Activated naive CD4-positive, alpha-beta T cell treated with anti-CD3 and anti-CD28 coated beads, Interleukin-2, amount 50 U/mL, for 24 hours (primary cell): ENCODE results near the gene UQCC3.
"Not testable (repeated sequence)": the region's sequence is repeated elsewhere in the genome, so short reads cannot be mapped to it uniquely, and the experiment has no call there.

Source experiments
- H3K27ac Mint-ChIP-seq: one replicate; pipeline ENCODE4 v1.8.0; 2021; ENCODE audit warnings: mild to moderate bottlenecking, mixed read lengths
- H3K27me3 Mint-ChIP-seq: one replicate; pipeline ENCODE4 v1.8.0; 2021; ENCODE audit warnings: mixed read lengths
- H3K36me3 Mint-ChIP-seq: one replicate; pipeline ENCODE4 v1.8.0; 2021; ENCODE audit warnings: mixed read lengths
- H3K4me1 Mint-ChIP-seq: one replicate; pipeline ENCODE4 v1.8.0; 2021; ENCODE audit warnings: mixed read lengths
- H3K4me3 Mint-ChIP-seq: one replicate; pipeline ENCODE4 v1.8.0; 2021; ENCODE audit warnings: mild to moderate bottlenecking, mixed read lengths
- H3K9me3 Mint-ChIP-seq: one replicate; pipeline ENCODE4 v1.8.0; 2021; ENCODE audit warnings: mixed read lengths

The UQCC3 gene

DNA sequence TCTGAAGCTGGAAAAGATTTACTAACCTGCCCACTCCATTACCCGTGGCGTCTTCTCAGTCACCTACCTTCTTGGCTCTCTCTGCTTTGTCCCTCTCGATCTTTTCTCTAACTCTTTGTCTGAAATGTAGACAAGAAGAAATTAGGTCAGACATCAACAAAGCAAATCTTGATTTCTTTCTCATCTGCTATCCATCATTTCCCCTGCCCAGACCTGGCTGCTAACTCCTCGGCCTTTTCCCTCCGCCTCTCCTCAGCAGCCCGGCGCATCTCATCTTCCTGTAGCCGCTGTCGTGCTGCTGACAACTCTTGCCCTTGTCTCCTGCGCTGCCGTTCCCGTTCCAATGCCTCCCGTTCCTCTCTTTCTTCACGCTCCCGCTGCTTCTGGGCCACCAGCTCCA, 6.2 kb downstream of the UQCC3 start:
- Mint-ChIP-seq H3K4me3 (peak overlapping the region; percentile 90), H3K27ac (peak overlapping the region; percentile 48), H3K9me3 (no peaks in the 10 kb centered on the region), H3K36me3 (peaks cover 8% of the 10 kb centered on the region), H3K27me3 (no peaks in the 10 kb centered on the region), H3K4me1 (peaks cover 32% of the 10 kb centered on the region)

DNA sequence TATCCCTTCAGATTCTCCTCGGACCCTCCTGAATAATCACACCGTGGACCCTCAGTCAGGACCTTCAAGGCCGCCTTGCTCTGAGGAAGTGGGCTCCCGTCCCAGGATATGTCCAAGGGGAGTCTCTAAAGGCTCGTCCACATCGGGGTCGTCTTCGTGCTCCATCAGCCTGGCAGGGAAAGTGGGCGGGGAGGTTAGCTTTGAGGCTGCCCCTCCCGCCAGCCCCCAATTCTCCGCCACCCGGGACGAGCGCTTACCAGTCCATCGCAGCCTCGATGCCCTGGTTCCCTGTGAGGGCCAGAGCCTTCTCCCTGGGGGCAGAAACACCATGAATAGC, 6.9 kb downstream of the UQCC3 start:
- H3K4me1 Mint-ChIP-seq: peaks cover 32% of the 10 kb centered on the region
- H3K36me3 Mint-ChIP-seq: peaks cover 8% of the 10 kb centered on the region
- no peaks in the 10 kb centered on the region for H3K9me3 Mint-ChIP-seq
- H3K27me3 Mint-ChIP-seq: no peaks in the 10 kb centered on the region
- peak overlapping the region; percentile 95 for H3K27ac Mint-ChIP-seq
- H3K4me3 Mint-ChIP-seq: peak overlapping the region; percentile 90

DNA sequence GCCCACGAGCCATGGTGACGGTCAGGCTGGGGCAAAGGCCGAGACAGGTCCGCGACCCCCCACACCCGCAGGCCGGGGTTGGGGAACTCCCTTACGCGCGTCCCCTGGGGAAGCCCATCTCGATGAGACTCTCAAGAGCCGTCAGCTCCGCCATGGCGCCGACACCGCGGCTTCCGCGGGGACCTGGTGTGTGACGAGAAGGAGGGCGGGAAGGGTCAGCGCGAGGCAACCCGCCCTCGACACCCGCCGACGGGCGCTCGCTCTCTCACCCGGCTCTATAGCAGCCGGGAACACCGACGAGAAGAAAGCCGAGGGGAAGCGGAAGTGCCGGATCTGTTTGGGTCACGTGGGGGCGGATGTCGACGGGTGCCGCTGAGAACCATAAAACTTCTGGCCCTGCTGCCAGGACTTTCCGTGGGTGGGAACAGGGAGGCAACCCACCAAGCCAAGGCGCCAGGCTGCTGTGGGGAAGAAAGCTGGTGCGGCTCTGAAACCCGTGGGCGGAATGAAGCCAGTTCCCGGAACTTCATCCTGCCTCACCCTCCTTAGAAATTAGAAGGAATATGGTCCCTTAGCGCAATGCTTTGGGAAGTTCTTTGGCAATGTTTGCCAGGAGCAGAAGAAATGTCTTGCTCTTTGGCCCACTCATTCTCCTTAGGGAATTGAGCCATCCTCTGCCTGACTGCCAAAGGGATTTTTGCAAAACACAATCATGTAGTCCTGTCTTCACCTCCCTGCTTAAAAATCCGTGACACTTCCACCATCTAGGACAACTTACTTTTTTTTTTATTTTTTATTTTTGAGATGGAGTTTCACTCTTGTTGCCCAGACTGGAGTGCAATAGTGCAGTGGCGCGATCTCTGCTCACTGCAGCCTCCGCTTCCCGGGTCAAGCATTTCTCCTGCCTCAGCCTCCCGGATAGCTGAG, 7.6 kb downstream of the UQCC3 start, which contains the start of gene UBXN1:
UBXN1 (minus strand) TSS at position 304 of the 927 bp plus-strand sequence; CDS start at position 154, 150 bp downstream.
- H3K9me3 Mint-ChIP-seq: no peaks in the 10 kb centered on the region
- H3K27ac Mint-ChIP-seq: peak within 1 kb of the TSS; percentile 95
- H3K36me3 Mint-ChIP-seq: peaks cover 8% of the 10 kb centered on the region
- H3K27me3 Mint-ChIP-seq: no peaks in the 10 kb centered on the region
- H3K4me3 Mint-ChIP-seq: peak within 1 kb of the TSS; percentile 90
- H3K4me1 Mint-ChIP-seq: peaks cover 32% of the 10 kb centered on the region

DNA sequence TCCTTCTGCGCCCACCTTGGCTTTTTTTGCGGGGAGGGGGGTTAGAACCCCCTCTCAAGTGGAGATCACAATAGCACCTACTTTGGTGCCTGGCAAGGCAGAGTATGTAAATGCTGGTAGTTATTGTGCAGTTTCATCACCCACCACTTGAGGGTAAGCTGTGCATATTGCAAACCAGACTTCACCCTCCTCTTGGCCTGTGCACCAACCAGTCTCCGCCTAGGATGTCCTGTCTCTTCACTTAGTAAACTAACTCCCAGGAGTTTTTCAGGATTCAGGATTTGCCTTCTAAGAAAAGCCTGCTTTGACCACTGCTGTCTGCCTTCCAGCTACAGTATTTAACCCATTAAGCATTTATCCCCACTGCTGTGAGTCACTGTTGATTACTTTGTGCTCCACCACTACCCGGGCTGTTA, 9.4 kb downstream of the UQCC3 start:
- Mint-ChIP-seq H3K4me1 (peaks cover 29% of the 10 kb centered on the region), H3K27ac (peak overlapping the region; percentile 59), H3K27me3 (no peaks in the 10 kb centered on the region), H3K9me3 (no peaks in the 10 kb centered on the region), H3K36me3 (peaks cover 6% of the 10 kb centered on the region), H3K4me3 (peak overlapping the region; percentile 50)

DNA sequence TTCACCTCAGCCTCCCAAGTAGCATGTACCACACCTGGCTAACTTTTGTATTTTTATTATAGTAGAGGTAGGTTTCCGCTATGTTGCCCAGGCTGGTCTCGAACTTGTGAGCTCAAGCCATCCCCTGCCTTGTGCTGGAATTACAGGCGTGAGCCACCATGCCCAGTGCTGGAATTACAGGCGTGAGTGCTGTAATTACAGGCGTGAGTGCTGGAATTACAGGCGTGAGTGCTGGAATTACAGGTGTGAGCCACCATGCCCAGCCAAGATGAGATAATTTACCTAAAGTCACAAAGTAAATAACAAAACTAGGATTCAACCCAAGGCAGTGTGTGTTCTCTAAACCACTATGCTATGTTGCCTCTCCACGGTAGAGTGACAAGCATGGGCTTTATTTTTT, 11.0 kb downstream of the UQCC3 start:
- peaks cover 19% of the 10 kb centered on the region for H3K4me1 Mint-ChIP-seq
- H3K9me3 Mint-ChIP-seq: no peaks in the 10 kb centered on the region
- peaks cover 2% of the 10 kb centered on the region for H3K27me3 Mint-ChIP-seq
- no peak overlapping the region for H3K27ac Mint-ChIP-seq
- no peak overlapping the region for H3K4me3 Mint-ChIP-seq
- H3K36me3 Mint-ChIP-seq: no peaks in the 10 kb centered on the region

DNA sequence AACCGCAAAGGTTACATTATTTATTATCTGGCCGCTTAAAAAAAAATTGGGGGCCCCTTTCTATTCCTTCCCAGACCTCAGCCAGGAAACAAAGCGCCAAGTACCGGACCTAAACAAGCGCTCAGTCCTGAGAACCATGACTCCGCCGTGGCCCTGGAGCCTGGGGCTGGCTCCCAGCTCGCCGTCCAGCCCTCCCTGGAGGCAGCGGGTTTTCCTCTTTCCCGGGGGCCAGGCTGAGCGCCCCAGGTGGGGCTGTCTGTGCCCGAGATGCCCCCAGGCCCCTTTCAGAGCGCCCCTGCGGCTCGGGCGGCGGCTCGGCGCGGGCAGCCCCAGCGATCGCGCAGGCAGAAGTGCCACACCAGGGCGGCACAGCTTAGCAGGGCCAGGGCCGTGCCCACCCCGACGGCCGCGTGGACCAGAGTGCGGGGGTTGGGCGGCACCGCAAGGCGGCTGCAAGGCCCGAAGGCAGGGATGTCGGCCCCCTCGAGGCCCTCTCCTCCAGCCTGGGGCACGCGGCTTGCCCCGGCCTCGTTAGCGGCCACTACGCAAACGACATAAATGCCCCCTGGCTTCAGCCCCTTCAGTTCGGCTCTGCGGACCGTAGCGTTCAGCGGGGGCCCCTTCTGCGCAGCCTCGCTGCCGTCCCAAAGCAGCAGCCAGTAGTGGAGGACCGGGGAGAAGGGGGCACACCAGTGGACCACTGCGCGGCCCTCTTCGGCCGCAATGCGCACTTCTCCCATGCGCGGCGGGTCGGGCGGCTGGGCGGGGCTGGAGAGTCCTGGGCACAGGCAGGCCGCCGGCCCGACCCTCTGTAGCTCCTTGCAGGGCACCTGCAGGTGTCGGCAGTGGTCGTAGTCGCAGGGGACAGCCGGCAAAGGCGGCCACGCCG, 16.3 kb downstream of the UQCC3 start:
- H3K27ac Mint-ChIP-seq: no peak overlapping the region
- no peak overlapping the region for H3K4me3 Mint-ChIP-seq
- H3K36me3 Mint-ChIP-seq: peaks cover 8% of the 10 kb centered on the region
- H3K27me3 Mint-ChIP-seq: peaks cover 5% of the 10 kb centered on the region
- H3K4me1 Mint-ChIP-seq: no peaks in the 10 kb centered on the region
- H3K9me3 Mint-ChIP-seq: no peaks in the 10 kb centered on the region

DNA sequence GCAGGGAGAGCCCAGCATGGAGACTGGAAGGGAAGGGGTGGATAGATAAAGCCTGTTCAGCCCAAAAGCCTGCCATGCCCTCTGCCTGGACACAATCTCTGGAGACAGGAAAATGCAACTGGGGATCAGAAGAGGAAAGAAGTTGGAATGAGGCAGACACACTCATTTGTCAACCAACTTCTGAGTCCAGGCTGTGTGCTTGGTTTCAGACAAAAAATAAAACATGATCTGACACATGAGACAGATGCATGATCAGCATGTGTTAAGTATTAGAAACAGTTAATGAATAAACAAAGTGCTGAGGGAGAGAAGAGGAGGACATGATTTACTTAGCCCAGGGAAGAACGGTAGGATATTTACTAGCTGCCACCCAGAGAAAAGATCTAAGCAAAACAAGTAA, 17.0 kb downstream of the UQCC3 start:
- Mint-ChIP-seq H3K27me3 (peaks cover 5% of the 10 kb centered on the region), H3K4me1 (no peaks in the 10 kb centered on the region), H3K9me3 (no peaks in the 10 kb centered on the region), H3K36me3 (peaks cover 10% of the 10 kb centered on the region), H3K27ac (no peak overlapping the region), H3K4me3 (no peak overlapping the region)

DNA sequence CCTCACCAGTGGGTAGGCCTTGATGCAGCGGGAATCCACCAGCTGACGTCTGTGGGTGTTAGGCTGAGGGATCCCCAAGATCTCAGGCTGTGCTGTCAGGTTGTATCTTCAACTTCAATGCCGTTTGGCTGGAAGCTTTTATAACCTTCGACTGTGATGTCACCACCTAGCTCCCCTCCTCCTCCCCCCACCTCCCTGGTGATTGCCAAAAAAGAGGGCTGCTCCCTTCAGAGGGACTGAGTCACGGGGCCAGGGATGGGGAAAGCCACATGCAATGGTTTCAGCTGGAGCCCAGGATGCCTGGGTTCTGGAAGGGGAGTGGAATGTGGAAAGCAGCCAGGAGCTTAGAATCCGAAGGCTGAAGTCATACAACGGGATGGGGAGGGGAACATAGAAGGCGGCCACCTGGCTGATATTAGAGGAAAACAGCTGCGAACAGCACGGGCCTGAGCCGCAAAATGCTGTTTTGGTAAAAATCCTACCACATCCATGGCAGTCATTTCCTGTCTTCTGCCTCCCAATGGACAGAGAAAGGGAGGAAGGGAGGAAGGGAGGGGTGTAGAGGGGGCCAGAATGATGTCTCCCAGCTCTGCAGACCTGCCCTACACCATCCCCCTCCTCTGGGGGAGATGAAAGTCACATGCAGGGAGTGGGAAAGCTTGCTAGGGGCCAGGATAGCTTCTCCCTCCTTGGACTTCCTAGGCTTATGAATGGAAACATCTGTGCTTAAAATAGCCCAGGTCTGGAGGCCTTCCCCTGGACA, 18.1 kb downstream of the UQCC3 start, which contains the start of gene LRRN4CL:
LRRN4CL (minus strand) TSS at position 110 of the 763 bp plus-strand sequence. CDS start 1,022 bp downstream, outside the sequence.
- Mint-ChIP-seq H3K9me3 (no peaks in the 10 kb centered on the region), H3K27ac (no peak within 1 kb of the TSS), H3K36me3 (peaks cover 10% of the 10 kb centered on the region), H3K4me3 (no peak within 1 kb of the TSS), H3K27me3 (peaks cover 5% of the 10 kb centered on the region), H3K4me1 (peaks cover 2% of the 10 kb centered on the region)

DNA sequence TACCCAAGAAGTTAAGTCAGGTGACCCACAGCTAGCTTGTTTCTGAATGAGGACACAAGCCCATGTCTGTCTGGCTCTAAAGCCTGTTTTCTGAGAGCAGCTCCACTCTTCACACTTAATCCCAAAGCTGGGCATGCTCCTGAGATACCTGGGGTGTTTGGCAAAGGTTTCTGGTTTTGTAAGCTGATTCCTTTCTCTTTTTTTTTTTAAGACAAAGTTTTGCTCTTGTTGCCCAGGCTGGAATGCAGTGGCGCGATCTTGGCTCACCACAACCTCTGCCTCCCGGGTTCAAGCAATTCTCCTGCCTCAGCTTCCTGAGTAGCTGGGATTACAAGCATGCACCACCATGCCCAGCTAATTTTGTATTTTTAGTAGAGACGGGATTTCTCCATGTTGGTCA, 22.2 kb downstream of the UQCC3 start:
- not testable (repeated sequence) for H3K9me3 Mint-ChIP-seq, H3K27ac Mint-ChIP-seq, H3K4me1 Mint-ChIP-seq, H3K27me3 Mint-ChIP-seq, H3K4me3 Mint-ChIP-seq
- H3K36me3 Mint-ChIP-seq: peaks cover 11% of the 10 kb centered on the region

DNA sequence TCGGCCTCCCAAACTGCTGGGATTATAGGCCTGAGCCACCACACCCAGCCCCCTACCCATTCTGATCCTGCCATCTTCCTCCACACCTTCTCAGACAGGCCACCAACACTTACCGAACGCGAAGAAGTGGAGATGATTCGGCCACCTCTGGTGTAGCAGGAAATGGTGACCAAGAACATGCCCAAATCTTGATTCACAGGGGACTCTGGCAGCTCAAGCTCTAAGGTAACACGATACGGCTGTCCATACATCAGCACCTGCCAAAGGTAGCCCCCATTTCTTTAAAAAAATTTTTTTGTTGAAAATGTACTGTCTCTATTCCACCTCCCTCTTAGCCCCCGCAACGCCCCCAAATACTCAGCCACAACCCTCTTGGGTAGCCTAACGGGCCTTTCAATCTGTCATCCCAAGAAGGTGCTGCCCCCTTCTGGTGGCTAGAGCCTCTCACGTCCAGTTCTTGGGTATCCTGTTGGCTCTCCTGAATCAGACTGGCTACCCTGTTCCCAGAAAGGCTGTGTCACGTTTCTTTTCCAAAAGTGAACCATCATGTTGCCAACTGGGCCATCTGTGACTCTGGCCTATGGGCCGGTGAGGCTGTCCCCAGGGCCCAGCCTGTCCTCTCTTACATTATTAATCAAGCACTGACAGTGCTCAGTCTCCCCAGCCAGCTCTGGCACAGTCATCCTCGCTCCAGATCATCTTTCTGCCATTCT, 23.1 kb downstream of the UQCC3 start:
- Mint-ChIP-seq H3K36me3 (peaks cover 11% of the 10 kb centered on the region), H3K27me3 (no peaks in the 10 kb centered on the region), H3K27ac (no peak overlapping the region), H3K4me1 (peaks cover 7% of the 10 kb centered on the region), H3K9me3 (no peaks in the 10 kb centered on the region), H3K4me3 (no peak overlapping the region)

DNA sequence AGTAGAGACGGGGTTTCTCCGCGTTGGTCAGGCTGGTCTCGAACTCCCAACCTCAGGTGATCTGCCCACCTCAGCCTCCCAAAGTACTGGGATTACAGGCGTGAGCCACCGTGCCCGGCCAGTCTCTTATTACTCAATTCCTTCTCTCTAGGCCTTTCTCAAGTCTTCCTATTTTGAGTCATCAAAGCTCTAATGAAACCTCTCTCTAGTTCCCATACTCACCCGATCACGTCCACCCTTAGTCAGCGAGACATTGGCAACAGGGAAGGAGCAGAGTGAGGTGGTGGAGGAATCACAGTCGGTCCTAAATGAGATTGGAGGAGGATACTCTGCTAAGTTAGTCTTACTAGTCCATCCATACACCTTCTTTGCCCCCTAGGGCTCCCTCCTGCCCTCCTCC, 30.8 kb downstream of the UQCC3 start:
- Mint-ChIP-seq H3K27me3 (no peaks in the 10 kb centered on the region), H3K4me1 (peaks cover 17% of the 10 kb centered on the region), H3K4me3 (no peak overlapping the region), H3K27ac (no peak overlapping the region), H3K9me3 (no peaks in the 10 kb centered on the region), H3K36me3 (peaks cover 1% of the 10 kb centered on the region)

DNA sequence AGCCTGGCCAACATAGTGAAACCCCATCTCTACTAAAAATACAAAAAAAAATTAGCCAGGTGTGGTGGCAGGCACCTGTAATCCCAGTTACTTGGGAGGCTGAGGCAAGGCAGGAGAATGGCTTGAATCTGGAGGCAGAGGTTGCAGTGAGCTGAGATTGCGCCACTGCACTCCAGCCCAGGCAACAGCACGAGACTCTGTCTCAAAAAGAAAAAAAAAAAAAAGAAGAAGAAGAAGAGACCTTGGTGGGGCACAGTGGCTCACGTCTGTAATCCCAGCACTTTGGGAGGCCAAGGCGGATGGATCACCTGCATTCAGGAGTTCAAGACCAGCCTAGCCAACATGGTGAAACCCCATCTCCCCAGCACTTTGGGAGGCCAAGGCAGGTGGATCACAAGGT, 32.4 kb downstream of the UQCC3 start:
- not testable (repeated sequence) for H3K27ac Mint-ChIP-seq, H3K4me3 Mint-ChIP-seq, H3K9me3 Mint-ChIP-seq, H3K36me3 Mint-ChIP-seq, H3K27me3 Mint-ChIP-seq
- H3K4me1 Mint-ChIP-seq: peaks cover 34% of the 10 kb centered on the region

DNA sequence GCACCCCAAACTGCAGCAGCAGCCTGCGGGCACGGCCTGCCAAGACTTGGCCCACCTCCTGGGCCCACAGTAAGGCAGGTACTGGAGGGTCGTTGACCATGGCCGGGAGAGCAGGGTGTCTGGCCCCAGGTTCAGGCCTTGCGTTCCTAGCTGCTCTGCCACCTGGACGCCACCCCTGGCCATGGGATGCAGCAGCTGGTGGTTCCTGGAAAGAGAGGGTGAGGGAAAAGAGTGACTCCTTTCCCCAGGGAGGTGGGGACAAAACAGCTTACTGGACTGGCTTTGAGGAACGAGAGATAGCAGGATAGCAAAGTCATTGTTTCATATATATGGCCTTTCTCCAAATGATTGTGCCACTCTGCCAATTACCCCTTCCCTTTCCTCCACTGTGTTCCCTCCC, 33.9 kb downstream of the UQCC3 start:
- H3K36me3 Mint-ChIP-seq: peaks cover 1% of the 10 kb centered on the region
- no peaks in the 10 kb centered on the region for H3K9me3 Mint-ChIP-seq
- peak overlapping the region; percentile 87 for H3K27ac Mint-ChIP-seq
- H3K27me3 Mint-ChIP-seq: no peaks in the 10 kb centered on the region
- H3K4me1 Mint-ChIP-seq: peaks cover 44% of the 10 kb centered on the region
- peak overlapping the region; percentile 93 for H3K4me3 Mint-ChIP-seq

DNA sequence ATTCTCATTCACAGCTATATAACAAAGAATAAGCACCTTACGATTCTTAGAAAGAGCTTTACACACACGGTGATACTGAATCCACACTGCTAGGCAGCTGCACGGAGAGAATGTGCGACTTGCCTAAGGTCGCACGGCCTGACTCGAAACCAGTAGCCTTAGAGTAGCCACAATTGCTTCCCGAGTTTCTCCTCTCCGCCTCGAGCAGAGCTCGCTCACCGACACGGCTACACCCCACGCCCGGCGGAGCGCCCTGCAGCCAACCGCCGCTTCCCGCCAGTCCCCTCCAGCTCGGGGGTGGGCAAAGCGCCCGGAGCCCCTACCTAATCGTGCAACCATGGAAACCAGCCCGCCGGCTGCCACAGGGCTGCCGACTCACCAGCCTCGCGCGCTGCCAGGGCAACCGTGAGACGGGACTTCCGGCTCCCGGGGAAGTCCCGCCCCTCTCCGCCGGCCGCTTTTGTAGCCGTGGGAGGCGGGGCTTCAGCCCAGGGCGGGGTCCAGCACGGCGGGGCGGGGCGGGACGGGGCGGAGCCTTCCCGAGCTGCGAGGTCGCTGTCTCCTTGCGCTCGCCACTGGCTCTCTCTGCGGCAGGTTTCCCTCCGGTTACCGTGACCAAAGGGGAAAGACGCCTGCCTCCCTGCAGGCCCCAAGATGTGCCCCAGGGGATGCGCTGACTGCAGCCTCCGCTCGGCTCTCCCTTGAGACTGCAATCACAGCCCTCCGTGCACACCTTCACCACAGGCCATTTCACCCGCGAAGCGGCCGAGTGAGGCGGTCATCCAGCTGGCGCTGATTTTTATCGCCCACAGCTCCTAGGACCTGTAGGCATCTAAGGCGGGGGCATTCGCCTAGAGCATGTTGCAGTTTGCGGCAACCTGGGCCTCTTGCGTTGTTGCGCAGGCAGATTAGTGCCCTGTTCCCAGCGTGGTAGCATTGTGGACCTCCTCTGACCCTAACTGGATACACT, 34.7 kb downstream of the UQCC3 start:
- peak overlapping the region; percentile 93 for H3K4me3 Mint-ChIP-seq
- no peaks in the 10 kb centered on the region for H3K9me3 Mint-ChIP-seq
- H3K27me3 Mint-ChIP-seq: no peaks in the 10 kb centered on the region
- H3K27ac Mint-ChIP-seq: peak overlapping the region; percentile 46
- peaks cover 48% of the 10 kb centered on the region for H3K4me1 Mint-ChIP-seq
- peaks cover 3% of the 10 kb centered on the region for H3K36me3 Mint-ChIP-seq
